Measurements from ENCODE around the gene TBC1D16. TPM values are rescaled to one million over a fixed set of nuclear protein-coding genes. Genes with fewer than 3 reads are reported as not detected.

The TBC1D16 gene
- total and polyA plus RNA-seq, 8 donors: 17.3 to 49.1 (median 31.3) TPM

DNA sequence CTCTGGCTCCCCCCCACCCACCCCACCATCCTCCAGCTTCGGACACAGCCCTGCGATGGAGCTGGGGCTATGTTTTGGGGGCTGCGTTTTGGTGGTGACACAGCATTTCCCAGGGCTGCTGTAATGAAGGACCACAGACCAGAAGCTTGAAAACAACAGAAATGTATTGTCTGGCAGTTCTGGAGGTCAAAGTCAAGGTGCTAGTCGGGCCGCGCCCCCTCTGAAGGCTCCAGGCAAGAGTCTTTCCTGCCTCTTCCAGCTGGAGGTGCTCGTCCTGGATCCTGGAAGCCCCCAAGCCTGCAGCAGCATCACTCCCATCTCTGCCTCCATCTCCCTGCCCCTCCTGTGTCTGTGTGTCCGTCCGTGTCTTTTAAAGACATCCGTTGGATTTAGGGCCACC is 50.8 kb downstream of the TBC1D16 start:
- ATAC-seq: no peak
- Histone ChIP-seq H3K4me3 (no peak overlapping the region), H3K27me3 (no peaks in the 10 kb centered on the region), H3K9me3 (no peaks in the 10 kb centered on the region), H3K4me1 (peaks cover 0 to 2% of the 10 kb centered on the region in 2 donors), H3K27ac (no peak overlapping the region), H3K36me3 (peaks cover 0 to 2% of the 10 kb centered on the region in 2 donors)
- DNase-seq: peak in 2 of 4 donors; percentile 12 to 43
- TF ChIP-seq, protein P1, sequence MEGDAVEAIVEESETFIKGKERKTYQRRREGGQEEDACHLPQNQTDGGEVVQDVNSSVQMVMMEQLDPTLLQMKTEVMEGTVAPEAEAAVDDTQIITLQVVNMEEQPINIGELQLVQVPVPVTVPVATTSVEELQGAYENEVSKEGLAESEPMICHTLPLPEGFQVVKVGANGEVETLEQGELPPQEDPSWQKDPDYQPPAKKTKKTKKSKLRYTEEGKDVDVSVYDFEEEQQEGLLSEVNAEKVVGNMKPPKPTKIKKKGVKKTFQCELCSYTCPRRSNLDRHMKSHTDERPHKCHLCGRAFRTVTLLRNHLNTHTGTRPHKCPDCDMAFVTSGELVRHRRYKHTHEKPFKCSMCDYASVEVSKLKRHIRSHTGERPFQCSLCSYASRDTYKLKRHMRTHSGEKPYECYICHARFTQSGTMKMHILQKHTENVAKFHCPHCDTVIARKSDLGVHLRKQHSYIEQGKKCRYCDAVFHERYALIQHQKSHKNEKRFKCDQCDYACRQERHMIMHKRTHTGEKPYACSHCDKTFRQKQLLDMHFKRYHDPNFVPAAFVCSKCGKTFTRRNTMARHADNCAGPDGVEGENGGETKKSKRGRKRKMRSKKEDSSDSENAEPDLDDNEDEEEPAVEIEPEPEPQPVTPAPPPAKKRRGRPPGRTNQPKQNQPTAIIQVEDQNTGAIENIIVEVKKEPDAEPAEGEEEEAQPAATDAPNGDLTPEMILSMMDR (IDR thresholded peaks at IDR 0.05): no peak
- intact Hi-C loops (cut with DNase I): no loop called here

DNA sequence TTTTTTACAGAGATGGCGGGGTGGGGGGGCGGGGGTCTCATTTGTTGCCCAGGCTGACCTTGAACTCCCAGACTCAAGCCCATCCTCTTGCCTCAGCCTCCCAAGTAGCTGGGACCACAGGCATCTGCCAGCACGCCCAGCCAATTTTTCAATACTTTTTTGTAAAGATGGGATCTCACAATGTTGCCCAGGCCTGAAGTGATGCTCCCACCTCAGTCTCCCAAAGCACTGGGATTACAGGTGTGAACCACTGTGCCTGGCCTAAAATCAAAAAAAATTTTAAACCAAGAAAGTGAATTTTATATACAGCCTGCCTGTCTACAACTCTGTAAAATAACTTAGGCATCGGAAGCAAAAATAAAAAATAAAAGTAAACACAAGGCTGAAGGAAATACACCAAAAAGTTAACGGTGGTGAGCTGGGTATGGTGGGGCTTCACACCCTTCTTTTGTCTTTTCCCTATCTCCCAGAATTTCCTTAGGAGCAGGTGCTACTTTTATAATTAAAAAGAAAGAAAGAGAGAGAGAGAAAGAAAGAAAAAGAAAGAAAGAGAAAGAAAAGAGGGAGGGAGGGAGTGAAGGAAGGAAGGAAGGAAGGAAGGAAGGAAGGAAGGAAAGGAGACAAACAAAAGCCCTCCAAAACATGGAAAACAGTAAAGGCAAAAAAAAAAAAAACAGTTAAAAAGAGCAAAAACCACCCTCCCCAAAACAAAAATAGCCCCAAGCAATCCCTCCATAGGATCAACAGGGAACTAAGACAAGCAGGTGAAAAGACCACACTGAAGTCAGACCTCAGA is 51.4 kb downstream of the TBC1D16 start:
- no peak for ATAC-seq
- H3K4me1 ChIP-seq: peaks cover 0 to 2% of the 10 kb centered on the region in 2 donors
- intact Hi-C loops (cut with DNase I): no loop called here
- no peak overlapping the region for H3K27ac ChIP-seq
- no peaks in the 10 kb centered on the region for H3K27me3 ChIP-seq
- peak in 2 of 4 donors; percentile 1 to 8 for DNase-seq
- peaks cover 0 to 5% of the 10 kb centered on the region in 2 donors for H3K36me3 ChIP-seq
- no peak overlapping the region for H3K4me3 ChIP-seq
- no peaks in the 10 kb centered on the region for H3K9me3 ChIP-seq
- TF ChIP-seq, protein P1 (IDR thresholded peaks at IDR 0.05): no peak

DNA sequence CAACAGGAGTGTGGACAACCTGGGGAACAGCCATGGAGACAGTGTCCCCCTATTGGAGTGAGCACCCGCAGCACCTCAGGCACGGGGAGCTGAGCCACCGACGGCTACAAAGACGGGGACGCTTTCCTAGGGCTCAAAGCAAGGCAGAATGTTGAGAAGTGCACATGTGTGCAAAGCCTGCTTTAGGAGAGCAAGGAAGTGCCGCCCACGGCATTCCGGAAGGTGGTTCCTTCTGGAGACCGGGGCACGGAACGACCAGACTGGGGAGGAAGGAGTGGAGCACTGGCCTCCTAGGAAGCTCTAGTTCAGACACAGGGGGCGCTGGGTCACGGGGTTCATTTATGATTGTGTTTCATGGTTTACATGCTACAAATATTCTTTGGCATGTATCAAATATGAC is 52.2 kb downstream of the TBC1D16 start:
- intact Hi-C loops (cut with DNase I): no loop called here
- Histone ChIP-seq H3K27me3 (no peaks in the 10 kb centered on the region), H3K4me1 (peaks cover 0 to 2% of the 10 kb centered on the region in 2 donors), H3K4me3 (no peak overlapping the region), H3K27ac (no peak overlapping the region), H3K36me3 (peaks cover 0 to 6% of the 10 kb centered on the region in 2 donors), H3K9me3 (no peaks in the 10 kb centered on the region)
- DNase-seq: peak in 2 of 4 donors; percentile 29 to 63
- TF ChIP-seq, protein P1 (IDR thresholded peaks at IDR 0.05): no peak
- no peak for ATAC-seq

DNA sequence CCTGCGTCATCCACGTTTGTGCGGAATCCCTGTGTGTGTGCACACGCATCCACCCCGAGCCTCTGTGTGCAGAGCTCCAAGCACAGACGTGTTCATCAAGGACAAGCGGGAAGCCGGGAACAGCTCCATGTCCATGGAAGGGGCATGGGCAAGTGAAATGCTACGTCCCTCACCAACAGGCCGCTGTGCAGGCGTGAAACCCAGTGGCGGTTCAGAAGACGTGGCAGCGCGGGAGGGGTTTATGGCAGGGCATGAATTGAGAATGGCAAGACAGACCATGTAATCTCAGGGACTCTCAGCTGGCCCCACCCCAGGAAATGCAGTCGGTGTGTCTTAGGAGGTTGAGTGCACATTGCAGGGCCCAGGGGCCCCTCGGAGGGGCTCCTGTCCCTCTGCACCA is 52.7 kb downstream of the TBC1D16 start:
- no peaks in the 10 kb centered on the region for H3K27me3 ChIP-seq
- no peaks in the 10 kb centered on the region for H3K9me3 ChIP-seq
- H3K4me1 ChIP-seq: peaks cover 0 to 2% of the 10 kb centered on the region in 2 donors
- intact Hi-C loops (cut with DNase I): no loop called here
- peaks cover 0 to 10% of the 10 kb centered on the region in 2 donors for H3K36me3 ChIP-seq
- no peak overlapping the region for H3K27ac ChIP-seq
- TF ChIP-seq, protein P1 (IDR thresholded peaks at IDR 0.05): no peak
- H3K4me3 ChIP-seq: no peak overlapping the region
- ATAC-seq (no peak), DNase-seq (peak in 2 of 4 donors; percentile 12 to 47)

DNA sequence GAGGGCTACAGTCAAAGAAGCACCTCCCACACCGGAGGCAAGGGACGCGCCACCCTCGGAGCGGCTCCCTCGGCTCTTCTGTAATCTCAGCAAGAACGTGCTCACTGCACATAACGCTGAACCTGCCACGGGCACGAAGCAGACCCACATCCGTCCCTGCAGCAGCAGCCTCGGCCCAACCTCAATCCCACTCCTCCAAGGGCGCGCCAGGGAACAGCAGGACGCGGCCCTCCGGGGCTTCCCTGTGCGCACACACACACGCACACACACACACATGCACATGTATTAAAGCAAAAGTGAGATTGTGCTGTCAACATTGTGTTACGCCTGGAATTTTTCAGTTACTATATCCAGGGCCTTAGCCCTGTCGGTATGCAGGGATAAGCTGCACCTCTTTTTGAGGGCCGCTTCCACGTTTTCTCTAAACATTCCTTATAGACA is 54.0 kb downstream of the TBC1D16 start:
- H3K27ac ChIP-seq: no peak overlapping the region
- DNase-seq: peak in 1 of 4 donors; percentile 55
- TF ChIP-seq, protein P1 (IDR thresholded peaks at IDR 0.05): no peak
- no peak overlapping the region for H3K4me3 ChIP-seq
- no peak for ATAC-seq
- peaks cover 0 to 17% of the 10 kb centered on the region in 2 donors for H3K36me3 ChIP-seq
- intact Hi-C loops (cut with DNase I): no loop called here
- no peaks in the 10 kb centered on the region for H3K27me3 ChIP-seq
- no peaks in the 10 kb centered on the region for H3K4me1 ChIP-seq
- H3K9me3 ChIP-seq: no peaks in the 10 kb centered on the region
